ENCODE results near the gene CDKL5.
A peak's percentile ranks its signal among the peaks of the same experiment; 100 is the strongest.

CDKL5 gene

GRCh38 chrX:18406531-18407266, 18.7 kb upstream of the CDKL5 start:
- no peak for TF ChIP-seq CTCF (IDR thresholded peaks at IDR 0.05; ENCODE audit: control insufficient read depth, insufficient read depth, low read depth, low read length, missing control alignments)
- no peak for DNase-seq (ENCODE audit: low read depth)
- no peak overlapping the region for H3K4me3 ChIP-seq (ENCODE audit: control insufficient read depth, low read depth, low read length)

DNA sequence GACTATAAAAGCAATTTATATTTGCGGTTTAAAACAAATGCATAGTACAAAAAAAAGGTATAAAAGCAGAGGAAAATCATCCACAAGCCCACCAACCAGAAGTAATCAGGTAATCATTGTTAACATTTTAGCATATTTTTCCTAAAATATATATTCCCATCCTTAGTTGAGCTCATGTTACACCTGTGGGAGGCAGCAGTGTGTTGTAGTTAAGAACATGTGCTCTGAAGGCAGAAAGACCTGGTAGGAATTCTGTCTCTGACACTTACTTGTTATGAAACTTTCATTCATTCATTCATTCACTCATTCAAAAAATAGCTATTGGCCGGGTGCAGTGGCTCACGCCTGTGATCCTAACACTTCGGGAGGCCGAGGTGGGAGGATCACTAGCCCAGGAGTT, 15.4 kb upstream of the CDKL5 start:
- TF ChIP-seq CTCF (IDR thresholded peaks at IDR 0.05; ENCODE audit: control insufficient read depth, insufficient read depth, low read depth, low read length, missing control alignments) = peak; percentile 42
- no peak for DNase-seq (ENCODE audit: low read depth)
- no peak overlapping the region for H3K4me3 ChIP-seq (ENCODE audit: control insufficient read depth, low read depth, low read length)

- no peak for TF ChIP-seq CTCF (IDR thresholded peaks at IDR 0.05; ENCODE audit: control insufficient read depth, insufficient read depth, low read depth, low read length, missing control alignments)
- no peak for DNase-seq (ENCODE audit: low read depth)
- no peak overlapping the region for H3K4me3 ChIP-seq (ENCODE audit: control insufficient read depth, low read depth, low read length)
These were observed 10.0 kb upstream of the CDKL5 start for GRCh38 chrX:18415386-18415785.

- TF ChIP-seq CTCF (IDR thresholded peaks at IDR 0.05; ENCODE audit: control insufficient read depth, insufficient read depth, low read depth, low read length, missing control alignments) = no peak
- H3K4me3 ChIP-seq (ENCODE audit: control insufficient read depth, low read depth, low read length) = no peak overlapping the region
- DNase-seq (ENCODE audit: low read depth) = peak; percentile 59
These were observed 3.1 kb upstream of the CDKL5 start for GRCh38 chrX:18422325-18422724.

DNA sequence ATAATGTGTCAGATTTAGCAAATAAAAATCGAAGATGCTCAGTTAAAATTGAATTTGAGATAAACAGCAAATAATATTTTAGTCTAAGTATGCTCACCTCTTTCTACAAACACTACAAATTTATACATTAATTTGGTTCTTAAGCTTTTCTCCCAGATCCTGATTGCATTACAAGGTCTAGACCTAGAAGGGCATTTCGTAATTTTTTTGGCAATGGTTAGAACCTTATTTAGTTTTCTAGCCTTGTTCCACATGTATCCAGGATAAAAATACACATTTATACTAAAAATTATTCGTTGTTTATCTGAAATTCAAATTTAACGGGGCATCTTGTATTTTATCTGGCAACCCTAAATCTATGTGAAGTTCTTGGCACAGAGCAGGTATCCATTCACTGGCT, 2.5 kb upstream of the CDKL5 start:
- no peak for DNase-seq (ENCODE audit: low read depth)
- no peak overlapping the region for H3K4me3 ChIP-seq (ENCODE audit: control insufficient read depth, low read depth, low read length)
- TF ChIP-seq CTCF (IDR thresholded peaks at IDR 0.05; ENCODE audit: control insufficient read depth, insufficient read depth, low read depth, low read length, missing control alignments) = no peak

DNA sequence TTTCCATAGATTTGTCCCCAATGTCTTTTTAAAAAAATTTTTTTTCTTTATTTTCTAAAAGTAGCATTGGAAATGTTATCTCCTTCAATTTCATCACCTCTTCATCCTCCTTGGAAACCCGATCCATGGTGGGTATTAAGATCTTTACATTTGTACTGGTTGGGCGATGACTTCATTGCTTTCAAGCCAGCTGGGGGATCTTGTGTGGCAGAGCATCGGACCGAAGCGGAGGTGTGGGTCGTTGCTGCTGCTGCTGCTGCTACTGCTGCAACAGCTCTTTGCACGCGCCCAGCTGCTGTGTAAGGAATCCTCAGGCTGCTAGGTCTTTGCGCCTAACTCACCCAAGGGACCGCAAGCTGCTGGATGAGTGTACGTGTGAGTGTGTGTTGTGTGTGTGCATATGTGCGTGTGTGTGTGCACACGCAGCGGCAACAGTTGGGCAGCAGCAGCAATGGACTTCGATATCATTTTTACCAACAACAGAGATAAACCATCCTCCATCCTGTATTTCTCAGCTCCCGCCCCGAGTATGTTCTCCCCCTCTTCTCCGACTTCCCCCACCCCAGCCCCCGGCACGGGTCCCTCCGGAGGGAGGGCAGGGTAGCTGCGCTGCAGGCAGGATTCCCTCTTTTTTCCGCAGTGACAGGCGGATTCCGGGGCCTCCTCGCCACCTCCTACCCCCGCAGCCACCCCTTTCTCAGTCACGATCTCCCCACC, 768 bp upstream of the CDKL5 start:
- no peak for TF ChIP-seq CTCF (IDR thresholded peaks at IDR 0.05; ENCODE audit: control insufficient read depth, insufficient read depth, low read depth, low read length, missing control alignments)
- no peak for DNase-seq (ENCODE audit: low read depth)
- H3K4me3 ChIP-seq (ENCODE audit: control insufficient read depth, low read depth, low read length) = peak overlapping the region; percentile 91
